ENCODE results near the gene GGTA1.

Gene GGTA1

DNA sequence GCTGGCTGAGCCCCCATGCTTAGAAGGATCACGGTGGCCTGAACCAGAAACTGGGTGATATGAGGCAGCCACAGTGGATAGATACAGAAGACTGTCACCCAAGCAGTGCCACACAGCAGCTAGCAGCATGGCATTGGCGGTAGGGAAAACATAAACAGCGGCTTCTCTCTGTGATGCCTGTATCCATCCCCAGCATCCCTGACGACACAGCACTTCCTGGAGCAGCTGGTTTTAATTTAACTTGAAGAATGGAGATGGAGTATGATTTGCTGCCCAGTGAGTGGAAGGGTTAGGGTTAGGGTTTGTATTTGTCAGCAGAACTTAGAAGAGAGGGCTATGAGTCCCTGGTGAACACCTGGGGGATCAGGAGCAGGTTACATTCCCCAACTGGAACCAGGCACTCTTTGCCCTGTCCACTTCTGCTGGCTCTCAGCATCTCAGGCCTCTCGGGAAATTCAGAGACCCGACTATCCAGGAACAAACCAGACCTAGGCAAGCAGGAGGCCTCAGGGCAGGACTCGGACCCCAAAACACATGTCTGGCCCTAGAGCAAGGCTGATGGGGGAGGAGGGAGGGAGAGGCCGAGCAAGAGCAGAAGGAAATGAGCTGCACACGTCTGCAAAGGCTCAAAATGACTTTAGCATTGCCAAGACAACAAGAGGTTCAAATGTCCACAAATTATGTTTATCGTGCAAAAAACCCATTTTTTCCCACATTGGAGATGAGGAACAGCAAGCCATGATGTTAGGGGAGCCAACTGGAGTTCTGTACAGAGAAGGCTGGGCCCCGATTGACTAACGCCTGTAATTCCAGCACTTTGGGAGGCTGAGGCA lies 6.5 kb upstream of the GGTA1 start:
- intact Hi-C loops (cut with DNase I) = no loop called here
- no peak for DNase-seq

DNA sequence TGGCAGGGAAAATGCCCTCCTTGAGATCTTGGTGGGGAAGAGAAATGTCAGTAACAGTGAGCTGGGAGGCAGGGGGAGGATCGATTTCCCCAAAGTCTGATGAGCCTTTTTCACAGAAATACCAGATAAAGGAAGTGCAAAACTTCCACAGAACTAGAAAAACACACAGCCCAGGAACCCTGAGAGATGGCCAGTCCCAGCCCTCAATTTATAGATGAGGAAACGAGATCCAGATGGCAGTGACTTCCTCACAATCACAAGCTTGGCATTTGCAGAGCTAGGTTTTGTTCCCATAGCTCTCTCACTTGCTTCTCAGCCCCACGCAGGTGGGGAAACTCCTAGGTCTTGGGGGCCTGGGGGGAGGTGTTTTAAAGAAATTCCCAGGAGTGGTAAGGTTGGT lies 3.8 kb upstream of the GGTA1 start:
- intact Hi-C loops (cut with DNase I) = no loop called here
- peak in 1 of 42 donors; percentile 41 for DNase-seq

DNA sequence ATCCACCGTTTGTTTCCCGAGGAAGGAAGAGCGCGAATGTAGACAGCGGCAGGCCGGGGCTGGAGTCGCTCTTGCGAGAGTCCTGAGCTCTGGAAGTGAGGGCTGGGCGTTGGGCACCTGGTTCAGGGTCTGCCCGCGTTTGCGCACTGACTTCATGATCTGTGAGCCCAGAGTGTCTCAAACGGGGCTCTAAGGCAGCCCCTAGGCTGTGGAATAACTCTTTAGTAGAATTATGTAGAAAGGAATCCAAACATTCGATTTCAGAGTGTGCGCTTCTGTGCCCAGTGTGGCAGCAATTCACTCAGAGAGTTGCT lies 478 bp upstream of the GGTA1 start:
- no peak for DNase-seq
- intact Hi-C loops (cut with DNase I) = no loop called here

DNA sequence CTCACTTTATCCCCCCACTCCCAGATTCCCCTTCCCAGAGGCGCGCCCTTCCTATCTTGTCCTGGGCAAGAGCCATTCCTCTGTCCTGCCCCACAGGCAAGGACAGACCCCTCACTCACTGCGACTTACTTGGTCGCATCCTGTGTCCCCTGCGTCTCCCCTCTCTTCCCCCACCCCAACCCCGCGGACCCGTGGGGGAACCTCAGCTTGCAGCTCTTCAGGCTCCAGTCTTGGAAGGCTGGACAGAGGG lies 542 bp downstream of the GGTA1 start:
- intact Hi-C loops (cut with DNase I) = no loop called here

DNA sequence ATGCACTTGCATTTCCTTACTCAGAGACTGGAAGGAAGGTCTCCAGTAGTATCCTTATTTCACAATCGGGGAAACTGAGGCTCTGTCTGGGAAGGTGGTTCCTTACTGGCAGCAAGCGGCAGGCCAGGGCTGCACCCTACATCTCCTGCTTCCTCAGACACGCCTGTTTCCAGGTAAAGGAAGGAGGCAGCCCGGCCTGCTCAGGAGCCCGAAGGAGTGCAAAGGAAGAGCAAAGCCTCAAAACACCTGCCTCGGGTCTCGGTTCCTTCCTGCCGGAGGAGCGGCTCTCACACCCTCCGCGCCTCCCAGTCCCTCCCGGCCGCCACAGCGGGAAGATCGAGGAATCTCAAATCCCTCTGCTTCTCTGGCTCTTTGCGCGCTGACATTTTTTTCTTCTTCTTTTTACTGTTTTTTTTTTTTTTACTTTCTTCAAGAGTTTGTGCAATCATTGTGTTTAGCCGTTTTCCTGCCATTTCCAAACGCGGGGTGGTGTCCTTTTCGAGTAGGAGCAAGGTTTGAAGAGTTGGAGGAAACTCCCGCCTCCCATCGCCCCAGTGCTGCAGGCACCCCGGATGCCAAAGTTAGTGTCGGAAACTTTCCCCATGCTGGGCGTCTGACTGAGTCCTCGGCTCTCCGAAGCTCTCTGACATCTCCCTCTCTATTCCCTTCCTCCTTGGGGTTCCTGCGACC lies 1.0 kb downstream of the GGTA1 start:
- intact Hi-C loops (cut with DNase I) = no loop called here
- peak in 23 of 42 donors; percentile 11 to 62 (median 33) for DNase-seq

More for the DNA sequence above, 542 bp downstream of the GGTA1 start:
- no peak for DNase-seq

DNA sequence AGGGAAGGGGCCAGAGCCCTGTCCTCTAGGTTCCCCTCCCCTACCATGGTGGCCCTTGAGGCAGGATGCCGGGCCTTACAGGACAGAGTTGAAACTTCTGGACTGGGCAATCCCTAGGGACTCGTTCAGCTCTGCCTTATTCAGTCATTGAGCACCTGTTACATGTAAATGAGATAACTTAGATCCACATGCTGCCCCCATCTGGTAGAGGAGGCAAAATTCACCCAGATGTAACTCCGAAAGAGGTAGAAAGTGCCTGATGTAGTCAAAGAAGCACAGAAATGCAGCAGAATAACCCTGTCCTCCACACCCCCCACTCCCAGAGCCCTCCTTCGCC lies 1.5 kb downstream of the GGTA1 start:
- peak in 34 of 42 donors; percentile 30 to 85 (median 65) for DNase-seq
- intact Hi-C loops (cut with DNase I) = no loop called here

DNA sequence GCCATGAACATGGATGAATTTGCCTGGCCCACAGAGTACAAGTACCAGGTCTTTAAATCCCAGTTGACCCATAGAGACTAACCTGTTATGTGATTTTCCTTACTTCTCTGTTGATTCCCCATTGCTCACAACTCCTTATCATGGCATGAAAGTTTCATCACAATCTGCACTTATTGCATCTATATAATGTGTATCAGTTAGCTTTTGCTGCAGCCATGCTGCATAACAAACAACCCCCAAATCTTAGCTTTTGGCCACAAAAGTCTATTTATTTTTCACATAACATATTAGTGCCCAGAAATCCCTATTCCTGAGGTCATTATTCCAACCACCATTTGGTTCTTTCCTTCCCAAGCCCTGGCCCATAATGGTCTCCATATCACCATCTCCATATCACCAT lies 3.7 kb downstream of the GGTA1 start:
- DNase-seq = no peak
- intact Hi-C loops (cut with DNase I) = no loop called here

DNA sequence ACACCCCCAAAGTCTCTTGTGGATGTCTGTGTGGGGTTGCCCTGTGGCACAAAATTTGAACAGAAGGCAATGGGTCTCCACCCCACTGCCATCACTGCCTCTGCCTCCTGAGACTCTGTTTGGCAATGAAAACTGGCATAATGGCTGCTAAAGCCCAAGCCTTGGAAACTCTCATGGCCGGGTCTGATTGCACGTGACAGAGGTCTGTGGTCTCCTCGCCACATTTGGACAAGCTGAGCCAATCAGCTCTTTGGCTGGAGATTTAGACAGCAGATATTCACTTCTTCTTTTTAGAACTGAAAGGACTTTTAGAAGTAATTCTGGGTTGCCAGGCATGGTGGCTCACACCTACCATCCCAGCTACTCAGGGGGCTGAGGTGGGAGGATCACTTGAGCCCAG lies 5.5 kb downstream of the GGTA1 start:
- DNase-seq = peak in 4 of 42 donors; percentile 15 to 39 (median 28)
- intact Hi-C loops (cut with DNase I) = no loop called here

DNA sequence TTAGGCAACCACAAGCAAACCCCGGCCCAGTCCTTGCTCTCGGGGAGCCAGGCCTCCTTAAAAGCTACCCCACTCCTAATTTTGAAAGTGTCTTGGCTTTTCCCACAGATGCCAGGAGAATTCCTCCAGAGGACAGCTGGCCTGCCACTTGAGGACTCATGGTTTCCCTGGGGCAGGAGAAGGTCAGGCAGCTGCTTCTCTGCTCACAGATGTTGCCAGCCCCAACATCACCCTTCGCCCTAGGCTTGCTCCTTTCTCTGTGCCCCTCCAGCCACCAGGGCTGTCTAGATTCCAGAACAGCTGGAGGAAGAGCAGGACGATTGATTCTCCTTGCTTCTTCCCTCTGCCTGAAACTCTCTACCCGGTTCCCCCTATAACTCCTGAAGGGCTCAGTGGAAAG lies 8.5 kb downstream of the GGTA1 start:
- no peak for DNase-seq
- intact Hi-C loops (cut with DNase I) = no loop called here

DNA sequence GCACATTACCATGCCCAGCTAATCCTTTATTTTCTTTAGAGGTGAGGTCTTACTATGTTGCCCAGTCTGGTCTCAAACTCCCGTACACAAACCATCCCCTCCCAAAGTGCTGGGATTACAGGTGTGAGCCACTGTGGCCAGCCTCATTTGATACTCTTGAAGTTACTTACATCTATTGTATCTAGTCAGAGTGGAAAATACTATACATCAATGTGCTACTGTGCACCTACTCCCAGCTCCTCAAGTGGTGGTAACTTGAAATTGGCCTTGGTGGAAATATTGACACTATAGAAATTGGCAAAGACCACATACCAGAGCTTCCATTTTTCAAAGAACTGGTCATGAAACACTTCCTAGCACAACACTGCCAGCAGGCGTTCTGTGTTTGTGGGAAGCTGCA lies 10.3 kb downstream of the GGTA1 start:
- DNase-seq = no peak
- intact Hi-C loops (cut with DNase I) = no loop called here

DNA sequence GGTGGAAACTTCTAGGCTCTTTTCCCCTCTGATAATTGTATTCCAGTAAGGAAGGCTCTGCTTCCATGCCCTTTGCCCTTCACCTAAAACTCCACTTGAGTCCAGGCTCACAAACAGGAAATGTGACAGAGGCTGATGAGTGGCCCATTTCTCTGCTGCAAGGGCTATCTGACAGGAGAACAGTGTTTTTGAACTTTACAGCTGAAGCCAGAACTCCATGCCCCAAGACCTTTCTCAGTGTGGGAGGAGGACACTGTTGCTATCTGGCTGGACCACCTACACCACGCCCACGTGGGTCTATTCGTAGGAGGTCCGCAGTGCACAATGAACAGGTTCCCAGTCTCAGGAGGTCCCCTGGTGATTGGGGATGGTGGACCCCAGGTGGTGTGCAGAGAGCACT lies 13.6 kb downstream of the GGTA1 start:
- no peak for DNase-seq
- intact Hi-C loops (cut with DNase I) = no loop called here

DNA sequence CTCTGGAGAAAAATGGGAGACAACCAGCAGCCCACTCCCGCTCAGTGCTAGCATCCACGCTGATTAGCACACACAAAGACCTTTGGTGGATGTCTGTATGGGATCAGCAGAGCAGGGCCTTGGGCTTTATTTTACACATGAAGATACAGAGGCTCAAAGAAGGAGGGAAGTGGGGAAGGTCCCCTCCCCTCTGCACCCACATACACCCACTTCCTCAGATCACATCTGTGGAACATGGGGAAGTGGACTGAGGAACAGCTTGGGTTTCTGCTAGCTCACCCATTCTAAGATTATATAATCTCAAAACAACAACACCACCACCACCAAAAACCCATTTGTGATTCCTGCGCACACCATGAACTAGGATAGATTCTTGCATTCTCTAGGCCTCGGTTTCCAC lies 14.0 kb downstream of the GGTA1 start:
- intact Hi-C loops (cut with DNase I) = no loop called here

DNA sequence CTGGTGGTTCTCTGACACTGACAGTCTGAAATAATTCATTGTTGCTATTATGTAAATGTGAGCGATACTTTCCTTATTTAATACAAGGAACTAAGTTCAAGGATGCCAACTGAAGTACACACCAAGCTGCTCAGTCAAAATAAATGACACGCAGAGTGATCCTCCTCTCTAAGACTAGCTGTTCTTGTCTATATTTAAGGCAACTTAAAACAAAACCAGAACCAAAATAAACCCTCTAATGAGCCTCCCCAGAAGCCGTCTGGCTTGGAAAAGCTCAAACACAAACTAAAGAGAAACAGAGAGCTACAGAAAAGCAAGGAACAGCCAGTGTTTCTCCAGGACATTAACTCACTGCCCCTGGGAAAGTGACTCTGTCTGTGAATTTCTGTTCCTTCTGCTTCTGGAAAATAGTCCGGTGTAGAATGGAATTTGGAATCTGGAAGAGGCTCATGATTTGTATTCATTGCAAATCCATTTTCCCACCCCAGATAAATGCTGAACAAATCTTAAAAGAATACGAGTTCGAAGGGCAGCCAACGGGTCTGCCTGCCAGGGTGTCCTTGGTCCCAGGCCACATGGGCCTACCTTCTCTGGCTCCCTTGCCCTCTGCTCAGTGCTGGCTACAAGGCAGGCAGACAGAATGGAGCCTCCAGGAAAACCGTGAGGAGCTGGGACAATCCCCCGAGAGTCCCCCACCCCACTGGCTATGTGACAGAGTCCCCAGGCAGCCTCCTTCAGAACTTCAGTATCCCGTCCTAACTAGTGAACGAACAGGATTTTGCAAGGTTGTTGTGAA lies 14.8 kb downstream of the GGTA1 start:
- peak in 7 of 42 donors; percentile 18 to 51 (median 43) for DNase-seq
- intact Hi-C loops (cut with DNase I) = no loop called here

More for the DNA sequence above, 14.0 kb downstream of the GGTA1 start:
- DNase-seq = peak in 5 of 42 donors; percentile 20 to 48 (median 41)

DNA sequence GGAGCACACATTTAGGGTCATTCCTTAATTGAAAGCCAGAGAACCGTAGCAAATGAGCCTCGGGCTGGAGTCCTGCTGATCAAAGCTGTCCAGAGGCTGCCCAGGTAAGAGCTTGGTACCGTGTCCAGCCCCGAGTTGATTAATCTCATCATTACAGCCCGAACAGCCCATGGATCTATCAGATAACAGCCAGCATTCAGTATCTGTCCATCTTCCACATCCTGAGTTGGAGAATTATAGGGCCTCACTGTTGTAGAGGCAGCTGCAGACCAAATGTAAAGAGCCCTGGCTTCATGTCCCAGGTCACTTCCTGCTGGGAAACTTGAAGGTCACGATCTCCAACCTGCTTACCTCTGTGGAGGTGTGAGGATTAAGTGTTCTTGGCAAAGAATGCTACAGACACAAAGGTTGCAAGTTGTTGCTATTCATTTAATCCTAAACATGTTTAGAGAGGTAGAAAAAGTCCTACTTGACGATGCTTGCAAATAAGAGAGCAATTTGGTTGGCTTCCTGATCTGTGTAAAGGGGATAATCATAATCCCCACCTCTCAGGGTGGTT lies 16.1 kb downstream of the GGTA1 start:
- intact Hi-C loops (cut with DNase I) = no loop called here
- no peak for DNase-seq

DNA sequence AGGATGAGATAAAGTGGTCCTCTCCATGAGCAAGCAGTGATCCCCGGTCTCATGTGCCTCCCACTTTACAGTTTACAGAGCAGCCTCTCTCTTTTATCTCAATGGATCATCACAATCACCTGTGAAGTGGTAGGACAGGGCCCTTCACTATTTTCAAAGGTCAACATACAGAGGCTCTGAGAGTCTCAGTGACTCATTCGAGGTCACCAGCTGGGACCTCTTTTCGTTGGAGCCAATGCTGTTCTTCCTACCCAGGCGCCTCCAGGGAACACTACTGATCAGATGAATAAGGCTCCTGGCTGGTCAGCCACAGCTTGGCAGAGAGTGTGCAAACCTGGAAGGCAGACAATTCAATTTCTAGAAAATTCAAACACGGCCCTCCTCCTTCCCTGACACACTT lies 16.6 kb downstream of the GGTA1 start:
- DNase-seq = peak in 5 of 42 donors; percentile 23 to 70 (median 31)
- intact Hi-C loops (cut with DNase I) = no loop called here

DNA sequence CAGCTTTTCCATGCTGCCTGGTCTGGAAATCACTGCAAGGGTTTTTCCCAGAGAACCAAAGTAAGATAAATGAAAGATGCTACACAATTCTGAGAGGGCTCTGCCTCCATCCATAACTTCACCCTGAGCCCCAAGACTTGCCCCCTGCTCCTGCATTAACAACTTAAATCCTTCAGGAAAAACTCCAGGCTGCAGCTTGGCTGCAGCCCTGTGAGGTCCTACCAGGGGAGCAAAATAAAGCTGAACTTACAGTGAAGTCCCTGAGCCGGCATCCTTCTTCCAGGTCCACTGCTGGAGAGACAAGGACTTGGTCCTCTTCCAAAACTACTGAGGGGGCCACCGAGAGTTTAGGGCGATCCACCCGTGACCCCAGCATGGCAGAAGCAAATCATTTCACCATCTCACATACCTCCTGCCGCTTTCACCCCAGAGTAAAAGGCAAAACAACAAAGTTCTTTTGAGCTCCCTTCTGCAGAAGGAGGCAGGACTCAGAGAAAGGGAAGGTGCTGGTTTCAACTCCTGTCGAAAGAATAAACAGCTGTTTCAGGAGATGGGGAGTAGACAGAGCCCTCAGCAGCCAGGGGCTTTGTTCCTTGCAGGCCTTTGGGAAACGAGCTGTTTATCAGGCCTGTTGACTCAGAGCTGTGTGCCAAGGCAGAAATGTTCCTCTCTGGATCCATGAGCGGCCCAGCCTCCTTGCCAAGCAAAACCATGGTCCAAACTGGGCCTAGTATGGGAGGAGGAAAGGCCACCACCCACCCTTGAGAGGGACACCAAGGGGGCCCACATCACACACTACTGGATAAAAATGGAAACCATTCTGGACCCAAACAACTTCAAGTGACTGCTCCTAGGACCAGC lies 20.6 kb downstream of the GGTA1 start:
- intact Hi-C loops (cut with DNase I) = no loop called here
- DNase-seq = peak in 1 of 42 donors; percentile 15

DNA sequence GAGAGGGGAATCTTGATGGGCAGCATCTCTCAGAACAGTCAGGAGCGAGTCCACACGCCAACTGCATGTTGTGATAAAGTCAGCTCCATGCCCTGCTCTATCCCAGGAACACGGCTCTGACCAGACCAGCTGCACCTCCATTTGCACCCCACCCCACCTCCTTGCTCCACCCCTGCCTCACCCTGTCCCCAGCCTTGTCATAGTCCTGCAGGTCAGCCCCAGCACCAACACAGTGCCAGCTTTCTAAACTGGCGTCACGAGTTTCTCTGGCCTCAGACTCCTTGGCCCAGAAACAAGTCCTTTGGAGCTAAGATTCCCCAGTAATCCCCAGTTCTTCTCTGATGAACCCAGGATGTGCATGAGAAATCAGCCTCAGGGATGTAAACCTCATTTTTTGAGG lies 23.5 kb downstream of the GGTA1 start:
- intact Hi-C loops (cut with DNase I) = no loop called here
- DNase-seq = no peak

DNA sequence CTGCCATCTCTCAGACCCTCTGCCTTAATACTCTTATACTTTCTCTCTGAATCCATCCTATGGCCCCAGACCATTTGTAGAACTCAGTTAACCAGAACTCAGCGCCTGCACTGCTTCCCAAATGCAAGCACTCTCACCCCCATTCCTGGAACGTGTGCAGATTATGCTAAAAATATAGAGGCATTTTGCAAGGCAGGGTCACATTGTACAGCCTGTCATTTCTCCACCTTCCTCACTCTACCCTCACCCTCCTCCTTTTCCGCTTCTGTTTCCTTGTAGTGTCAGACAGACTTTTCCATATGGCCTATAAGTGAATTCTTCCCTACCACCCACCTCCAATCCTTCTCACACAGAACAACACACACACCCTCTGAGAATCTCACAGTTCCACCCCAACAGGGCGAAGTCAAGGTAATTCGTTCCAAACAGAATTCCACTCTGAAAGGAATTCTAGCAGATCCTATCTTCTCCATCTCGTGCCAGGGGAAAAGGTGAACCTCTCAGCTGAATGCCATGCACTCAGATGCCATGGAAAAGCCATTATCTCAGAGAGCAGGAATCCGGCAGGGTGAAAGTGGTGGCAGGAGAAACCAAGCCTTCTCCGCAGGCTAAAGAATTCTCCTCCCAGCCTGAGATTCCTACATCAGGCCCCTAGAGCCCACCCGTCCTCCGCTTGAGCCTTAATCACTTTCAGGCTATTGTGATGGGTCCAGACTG lies 25.3 kb downstream of the GGTA1 start:
- peak in 21 of 42 donors; percentile 17 to 73 (median 38) for DNase-seq
- intact Hi-C loops (cut with DNase I) = no loop called here

DNA sequence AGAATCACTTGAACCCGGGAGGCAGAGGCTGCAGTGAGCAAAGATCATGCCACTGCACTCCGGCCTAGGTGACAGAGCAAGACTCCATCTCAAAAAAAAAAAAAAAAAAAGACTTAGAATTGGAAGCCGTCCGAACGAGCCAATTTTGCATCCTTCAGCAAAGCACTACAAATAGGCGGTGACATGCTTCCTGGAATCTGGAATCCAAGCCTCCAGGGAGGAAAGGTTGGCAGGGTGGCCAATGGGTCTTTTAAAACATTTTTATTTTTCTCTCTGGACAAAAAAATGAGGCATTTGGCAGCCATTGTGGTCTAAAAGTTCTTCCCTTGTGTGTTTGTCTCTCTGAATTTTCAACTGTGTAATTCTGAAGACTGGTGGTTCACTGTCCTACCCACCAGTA lies 26.4 kb downstream of the GGTA1 start:
- intact Hi-C loops (cut with DNase I) = no loop called here

More for the DNA sequence above, 26.4 kb downstream of the GGTA1 start:
- no peak for DNase-seq
